Neutrophil (primary cell): Measurements from ENCODE around the gene NHERF2.
"Not testable (repeated sequence)": the region's sequence is repeated elsewhere in the genome, so short reads cannot be mapped to it uniquely, and the experiment has no call there.

Source experiments
- H3K27ac ChIP-seq: fragments of 200-600 bp; sonication (generic); 2 replicates; pipeline ENCODE4 v1.5.1; 2016; ENCODE audit warnings: mild to moderate bottlenecking, moderate library complexity
- H3K27me3 ChIP-seq: fragments of 200-600 bp; sonication (generic); 2 replicates; pipeline ENCODE4 v1.6.0; 2016; ENCODE audit warnings: mild to moderate bottlenecking
- H3K36me3 ChIP-seq: fragments of 200-600 bp; sonication (generic); 2 replicates; pipeline ENCODE4 v1.5.1; 2017
- H3K4me1 ChIP-seq, 2 experiments: fragments of 200-600 bp in 1 of 2; sonication (generic) in 1 of 2; 1 replicate in 1 of 2; 2 replicates in 1 of 2; pipeline versions ENCODE4 v1.5.1 to v1.6.1; 2013 to 2016; ENCODE audit warnings: low read depth in 1 of 2, low read length in 1 of 2, mild to moderate bottlenecking in 1 of 2, moderate library complexity in 1 of 2; ENCODE audit not compliant: control insufficient read depth in 1 of 2, insufficient read depth in 1 of 2
- H3K4me3 ChIP-seq, 2 experiments: fragments of 200-600 bp in 1 of 2; sonication (generic) in 1 of 2; 1 replicate in 1 of 2; 2 replicates in 1 of 2; pipeline ENCODE4 v1.5.1; 2013 to 2016; ENCODE audit warnings: low read depth in 1 of 2, low read length in 1 of 2, mild to moderate bottlenecking in 1 of 2, moderate library complexity in 1 of 2
- H3K9me3 ChIP-seq: fragments of 200-600 bp; sonication (generic); 2 replicates; pipeline ENCODE4 v1.5.1; 2016
- CTCF ChIP-seq: fragments of 200-600 bp; sonication (generic); IDR thresholded peaks from 2 replicates; pipeline ENCODE4 v1.5.1; 2016; ENCODE audit warnings: antibody characterized with exemption

The NHERF2 gene

GRCh38 chr16:2033057-2033908, 6.6 kb downstream of the NHERF2 start:
- Histone ChIP-seq H3K27me3 (peaks cover 49% of the 10 kb centered on the region), H3K27ac (no peak overlapping the region), H3K4me3 (no peak overlapping the region), H3K36me3 (no peaks in the 10 kb centered on the region), H3K4me1 (peaks cover 0 to 10% of the 10 kb centered on the region in 2 experiments), H3K9me3 (no peaks in the 10 kb centered on the region)
- TF ChIP-seq CTCF = no peak

- not testable (repeated sequence) for H3K9me3 ChIP-seq, H3K27ac ChIP-seq, H3K36me3 ChIP-seq, H3K4me3 ChIP-seq, H3K4me1 ChIP-seq
- H3K27me3 ChIP-seq = peaks cover 41% of the 10 kb centered on the region
These were observed 7.4 kb downstream of the NHERF2 start for GRCh38 chr16:2033909-2034695.

GRCh38 chr16:2034696-2035430, 8.2 kb downstream of the NHERF2 start:
- H3K36me3 ChIP-seq = no peaks in the 10 kb centered on the region
- no peaks in the 10 kb centered on the region for H3K9me3 ChIP-seq
- TF ChIP-seq CTCF = no peak
- peaks cover 0 to 10% of the 10 kb centered on the region in 2 experiments for H3K4me1 ChIP-seq
- H3K27me3 ChIP-seq = peaks cover 33% of the 10 kb centered on the region
- no peak overlapping the region for H3K27ac ChIP-seq
- no peak overlapping the region for H3K4me3 ChIP-seq

GRCh38 chr16:2035431-2036199, 8.9 kb downstream of the NHERF2 start:
- TF ChIP-seq CTCF = no peak
- Histone ChIP-seq H3K27ac (no peak overlapping the region), H3K4me3 (no peak overlapping the region), H3K4me1 (peaks cover 0 to 10% of the 10 kb centered on the region in 2 experiments), H3K36me3 (no peaks in the 10 kb centered on the region), H3K9me3 (no peaks in the 10 kb centered on the region), H3K27me3 (peaks cover 28% of the 10 kb centered on the region)

- peaks cover 0 to 10% of the 10 kb centered on the region in 2 experiments for H3K4me1 ChIP-seq
- H3K4me3 ChIP-seq = no peak overlapping the region
- peaks cover 28% of the 10 kb centered on the region for H3K27me3 ChIP-seq
- no peak overlapping the region for H3K27ac ChIP-seq
- no peak for TF ChIP-seq CTCF
- H3K9me3 ChIP-seq = no peaks in the 10 kb centered on the region
- no peaks in the 10 kb centered on the region for H3K36me3 ChIP-seq
These were observed 9.7 kb downstream of the NHERF2 start for GRCh38 chr16:2036200-2036966.
